Caco-2 (cell line): Measurements from ENCODE around the gene BLOC1S4. TPM values are rescaled to one million over a fixed set of nuclear protein-coding genes. Genes with fewer than 3 reads are reported as not detected.

Experiments
- BruUV-seq: library from RNA; stranded (reverse); fragments of 400-500 nt; replicated peaks from 2 replicates; lab custom pipeline; 2021; lab: Mats Ljungman, UMichigan
- CTCF ChIA-PET: fragments of 300-600 bp; sonication (Branson Sonifier 250); formaldehyde crosslinking; loops from one replicate; lab custom pipeline; 2022; ENCODE audit warnings: antibody characterized with exemption; lab: Charles Lee
- POLR2A ChIA-PET: fragments of 300-600 bp; sonication (Branson Sonifier 250); formaldehyde crosslinking; loops from one replicate; lab custom pipeline; 2022; ENCODE audit warnings: antibody characterized with exemption; lab: Charles Lee
- DNase-seq, 2 experiments: peaks; one replicate each; pipeline versions ENCODE4 v3.0.0 to v3.0.0-alpha.2; 2020 to 2022
- H3K27me3 ChIP-seq: replicated peaks from 2 replicates; pipeline ENCODE4 v1.6.0; 2011; ENCODE audit warnings: low read length; ENCODE audit not compliant: control insufficient read depth, insufficient read depth
- H3K36me3 ChIP-seq: 2 replicates; pipeline ENCODE4 v1.5.1; 2011; ENCODE audit warnings: low read length; ENCODE audit not compliant: control insufficient read depth, insufficient read depth
- H3K4me1 ChIP-seq: fragments of 250-450 bp; sonication (Bioruptor Pico); 2 replicates; pipeline ENCODE4 v1.5.1; 2020; ENCODE audit warnings: mild to moderate bottlenecking
- H3K4me3 ChIP-seq: 2 replicates; pipeline ENCODE4 v1.5.1; 2011; ENCODE audit warnings: low read depth, mild to moderate bottlenecking, control low read depth, low read length
- H3K9me3 ChIP-seq: fragments of 250-450 bp; sonication (Bioruptor Pico); 2 replicates; pipeline ENCODE4 v1.5.1; 2020; ENCODE audit warnings: mild to moderate bottlenecking, moderate library complexity
- H3K27ac Mint-ChIP-seq: one replicate; pipeline ENCODE4 v1.8.0; 2022; ENCODE audit warnings: mixed read lengths; ENCODE audit not compliant: unreplicated experiment
- H3K27me3 Mint-ChIP-seq: one replicate; pipeline ENCODE4 v1.8.0; 2022; ENCODE audit warnings: mixed read lengths; ENCODE audit not compliant: insufficient read depth, unreplicated experiment
- H3K36me3 Mint-ChIP-seq: one replicate; pipeline ENCODE4 v1.8.0; 2022; ENCODE audit warnings: mild to moderate bottlenecking, mixed read lengths; ENCODE audit not compliant: insufficient read depth, unreplicated experiment
- H3K4me1 Mint-ChIP-seq: one replicate; pipeline ENCODE4 v1.8.0; 2022; ENCODE audit warnings: low read depth, mixed read lengths; ENCODE audit not compliant: unreplicated experiment
- H3K4me3 Mint-ChIP-seq: one replicate; pipeline ENCODE4 v1.8.0; 2022; ENCODE audit warnings: mild to moderate bottlenecking, moderate library complexity, mixed read lengths; ENCODE audit not compliant: unreplicated experiment
- H3K9me3 Mint-ChIP-seq: one replicate; pipeline ENCODE4 v1.8.0; 2022; ENCODE audit warnings: mixed read lengths; ENCODE audit not compliant: unreplicated experiment
- intact Hi-C: fragments of 100-400 bp; cut with micrococcal nuclease; formaldehyde crosslinking; loops from one replicate; pipeline ENCODE4 v1.10.0; 2022; ENCODE audit not compliant: unreplicated experiment
- total RNA-seq: library from RNA; stranded (reverse); gene quantifications from 2 replicates; pipeline ENCODE4 v1.2.3, GENCODE V29; 2022
- TF ChIP-seq, protein P1 (sequence below), 2 experiments: fragments of 200-600 bp in 1 of 2; IDR thresholded peaks; 1 replicate in 1 of 2; 2 replicates in 1 of 2; pipeline versions ENCODE4 v1.5.1 to v1.8.0; 2011 to 2022; ENCODE audit warnings: antibody characterized with exemption in 1 of 2, control low read depth in 1 of 2, inconsistent platforms in 1 of 2, low read depth in 1 of 2, low read length in 1 of 2, mild to moderate bottlenecking in 1 of 2, moderate library complexity in 1 of 2; ENCODE audit not compliant: insufficient read depth in 1 of 2, severe bottlenecking in 1 of 2, unreplicated experiment in 1 of 2

BLOC1S4 gene
- total RNA-seq, 1 experiment from 2014 or later: 17.2 TPM

DNA sequence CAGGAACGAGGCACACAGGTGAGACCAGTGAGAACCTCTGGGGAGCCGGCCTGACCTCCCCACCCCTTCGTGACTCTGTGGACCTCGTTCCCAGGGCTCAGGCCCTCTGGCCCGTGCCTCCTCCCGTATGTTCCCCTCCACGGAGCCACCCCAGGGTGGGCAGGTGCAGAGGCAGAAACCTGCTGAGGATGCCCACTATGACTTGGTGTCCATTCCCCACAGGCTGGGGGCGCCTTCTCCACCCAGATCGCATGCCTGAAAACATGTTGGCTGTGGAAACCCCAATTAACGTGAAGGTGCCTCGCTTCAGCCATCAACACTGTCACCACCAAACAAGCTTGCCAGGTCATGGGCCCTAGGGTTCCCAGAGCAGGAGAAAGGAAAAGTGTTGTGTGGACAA is 27.0 kb downstream of the BLOC1S4 start:
- POLR2A ChIA-PET: no interaction called here
- BruUV-seq: no TSS peak
- TF ChIP-seq, protein P1, sequence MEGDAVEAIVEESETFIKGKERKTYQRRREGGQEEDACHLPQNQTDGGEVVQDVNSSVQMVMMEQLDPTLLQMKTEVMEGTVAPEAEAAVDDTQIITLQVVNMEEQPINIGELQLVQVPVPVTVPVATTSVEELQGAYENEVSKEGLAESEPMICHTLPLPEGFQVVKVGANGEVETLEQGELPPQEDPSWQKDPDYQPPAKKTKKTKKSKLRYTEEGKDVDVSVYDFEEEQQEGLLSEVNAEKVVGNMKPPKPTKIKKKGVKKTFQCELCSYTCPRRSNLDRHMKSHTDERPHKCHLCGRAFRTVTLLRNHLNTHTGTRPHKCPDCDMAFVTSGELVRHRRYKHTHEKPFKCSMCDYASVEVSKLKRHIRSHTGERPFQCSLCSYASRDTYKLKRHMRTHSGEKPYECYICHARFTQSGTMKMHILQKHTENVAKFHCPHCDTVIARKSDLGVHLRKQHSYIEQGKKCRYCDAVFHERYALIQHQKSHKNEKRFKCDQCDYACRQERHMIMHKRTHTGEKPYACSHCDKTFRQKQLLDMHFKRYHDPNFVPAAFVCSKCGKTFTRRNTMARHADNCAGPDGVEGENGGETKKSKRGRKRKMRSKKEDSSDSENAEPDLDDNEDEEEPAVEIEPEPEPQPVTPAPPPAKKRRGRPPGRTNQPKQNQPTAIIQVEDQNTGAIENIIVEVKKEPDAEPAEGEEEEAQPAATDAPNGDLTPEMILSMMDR (IDR thresholded peaks at IDR 0.05; ENCODE audit: insufficient read depth in 1 of 2, low read depth in 1 of 2, low read length in 1 of 2, severe bottlenecking in 1 of 2, unreplicated experiment in 1 of 2): no peak
- Mint-ChIP-seq H3K27ac (no peak overlapping the region), H3K36me3 (no peaks in the 10 kb centered on the region), H3K27me3 (no peaks in the 10 kb centered on the region), H3K9me3 (peaks cover 10% of the 10 kb centered on the region), H3K4me1 (peaks cover 5% of the 10 kb centered on the region), H3K4me3 (no peak overlapping the region)
- Histone ChIP-seq H3K4me3 (no peak overlapping the region), H3K36me3 (no peaks in the 10 kb centered on the region), H3K4me1 (no peaks in the 10 kb centered on the region), H3K9me3 (0 out of 2 replicates have a peak, but pooled peaks cover 5% of the 10 kb centered on the region), H3K27me3 (no peaks in the 10 kb centered on the region)
- CTCF ChIA-PET: no interaction called here
- intact Hi-C loops: no loop called here
- no peak for DNase-seq

DNA sequence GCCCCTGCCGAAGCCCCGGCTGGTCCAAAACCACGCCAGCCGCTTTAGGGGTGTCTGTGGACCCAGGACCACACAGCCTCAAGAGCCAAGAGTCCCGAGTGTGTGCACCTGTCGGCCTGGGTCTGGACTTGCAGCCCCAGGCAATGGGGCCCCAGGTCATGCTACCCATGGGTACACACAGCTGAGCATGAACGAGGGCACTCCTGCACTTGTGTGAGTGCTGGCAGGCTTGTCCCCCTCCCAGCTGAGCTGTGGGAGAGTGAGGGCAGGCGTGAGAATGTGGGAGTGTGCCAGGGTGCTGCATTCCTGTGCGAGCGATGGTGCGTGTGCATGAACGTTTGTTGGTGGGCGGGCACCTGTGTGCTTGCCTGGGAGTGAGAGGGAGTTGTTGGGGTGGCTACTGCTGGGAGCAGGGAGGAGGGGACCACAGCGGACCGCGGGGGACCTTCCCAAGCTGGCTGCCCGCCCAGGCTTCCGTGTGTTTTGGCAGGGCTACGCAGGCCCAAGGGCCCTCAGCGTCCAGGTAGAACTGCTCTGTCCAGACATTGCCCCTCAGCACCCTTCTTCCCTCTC is 30.8 kb downstream of the BLOC1S4 start:
- ChIA-PET POLR2A (no interaction called here), CTCF (no interaction called here)
- Mint-ChIP-seq H3K4me3 (no peak overlapping the region), H3K9me3 (no peaks in the 10 kb centered on the region), H3K27ac (no peak overlapping the region), H3K4me1 (peaks cover 14% of the 10 kb centered on the region), H3K36me3 (no peaks in the 10 kb centered on the region), H3K27me3 (no peaks in the 10 kb centered on the region)
- H3K27me3 ChIP-seq: no peaks in the 10 kb centered on the region
- peaks cover 20% of the 10 kb centered on the region for H3K4me1 ChIP-seq
- intact Hi-C loops: no loop called here
- H3K36me3 ChIP-seq: no peaks in the 10 kb centered on the region
- TF ChIP-seq, protein P1 (IDR thresholded peaks at IDR 0.05; ENCODE audit: insufficient read depth in 1 of 2, low read depth in 1 of 2, low read length in 1 of 2, severe bottlenecking in 1 of 2, unreplicated experiment in 1 of 2): no peak
- BruUV-seq: no TSS peak
- H3K4me3 ChIP-seq: no peak overlapping the region
- DNase-seq: no peak
- H3K9me3 ChIP-seq: no peaks in the 10 kb centered on the region

DNA sequence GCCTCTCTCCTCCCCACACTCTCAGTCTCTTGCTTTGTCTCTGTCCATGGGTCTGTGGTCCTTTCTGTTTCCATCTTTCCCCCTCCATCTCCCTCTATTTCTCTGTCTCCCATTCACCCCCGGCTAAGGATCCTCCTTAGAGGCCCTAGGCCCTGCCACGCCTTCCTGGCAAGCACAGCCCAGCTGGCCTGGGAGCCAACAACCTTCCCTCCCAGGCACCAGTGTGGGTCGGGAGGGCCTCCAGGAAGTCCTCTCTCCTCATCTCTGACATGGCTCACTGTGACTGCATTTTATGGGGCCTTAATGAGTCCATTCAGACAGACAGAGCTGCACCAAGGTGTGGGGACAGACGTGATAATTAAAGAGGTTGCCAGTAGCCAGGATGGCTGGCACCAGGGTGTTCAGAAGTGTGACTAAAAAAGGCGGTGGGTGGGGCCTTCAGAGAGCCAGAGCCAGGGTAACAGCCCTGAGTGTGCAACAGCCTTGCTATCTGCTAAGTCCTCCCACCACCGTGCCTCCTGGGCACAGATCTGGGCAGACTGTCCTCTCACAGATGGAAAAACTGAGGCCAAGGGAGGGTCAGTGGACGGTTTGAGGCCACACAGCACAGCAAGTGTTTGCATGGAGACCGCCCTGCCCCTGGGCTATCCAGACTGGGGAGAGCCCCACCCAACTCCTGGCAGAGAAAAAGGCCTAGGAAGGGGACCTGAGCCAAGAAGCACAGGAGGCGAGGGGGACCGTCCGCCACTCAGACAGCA is 31.5 kb downstream of the BLOC1S4 start:
- Histone ChIP-seq H3K27me3 (no peaks in the 10 kb centered on the region), H3K36me3 (no peaks in the 10 kb centered on the region), H3K4me3 (no peak overlapping the region), H3K9me3 (no peaks in the 10 kb centered on the region), H3K4me1 (peaks cover 20% of the 10 kb centered on the region)
- no peak for DNase-seq
- TF ChIP-seq, protein P1 (IDR thresholded peaks at IDR 0.05; ENCODE audit: insufficient read depth in 1 of 2, low read depth in 1 of 2, low read length in 1 of 2, severe bottlenecking in 1 of 2, unreplicated experiment in 1 of 2): no peak
- no peaks in the 10 kb centered on the region for H3K36me3 Mint-ChIP-seq
- intact Hi-C loops: no loop called here
- POLR2A ChIA-PET: no interaction called here
- H3K4me3 Mint-ChIP-seq: no peak overlapping the region
- no peak overlapping the region for H3K27ac Mint-ChIP-seq
- CTCF ChIA-PET: no interaction called here
- no peaks in the 10 kb centered on the region for H3K9me3 Mint-ChIP-seq
- H3K27me3 Mint-ChIP-seq: no peaks in the 10 kb centered on the region
- BruUV-seq: no TSS peak
- H3K4me1 Mint-ChIP-seq: peaks cover 14% of the 10 kb centered on the region
